MCF 10A (cell line): ENCODE measurements around the gene TRDN. TPM values are rescaled to one million over a fixed set of nuclear protein-coding genes. Genes with fewer than 3 reads are reported as not detected.

Experiments used
- BruUV-seq: library from RNA; stranded (reverse); fragments of 400-500 nt; replicated peaks from 2 replicates; lab custom pipeline; 2021; lab: Mats Ljungman, UMichigan
- CTCF ChIA-PET: fragments of 300-600 bp; sonication (Branson Sonifier 250); formaldehyde crosslinking; extraction: SDS; loops from one replicate; lab custom pipeline; 2021; ENCODE audit warnings: antibody characterized with exemption, inconsistent platforms; lab: Yijun Ruan, JAX
- POLR2A ChIA-PET: fragments of 300-600, 350-650 bp; sonication (Branson Sonifier 250); formaldehyde crosslinking; extraction: SDS; loops from one replicate; lab custom pipeline; 2020; ENCODE audit warnings: antibody characterized with exemption, inconsistent platforms; lab: Yijun Ruan, JAX
- DNase-seq: peaks from one replicate; pipeline ENCODE4 v3.0.0-alpha.2; 2018; ENCODE audit not compliant: unreplicated experiment
- H3K27ac Mint-ChIP-seq: one replicate; pipeline ENCODE4 v1.8.0; 2022; ENCODE audit warnings: mild to moderate bottlenecking, low read depth, mixed read lengths; ENCODE audit not compliant: unreplicated experiment
- H3K27me3 Mint-ChIP-seq: one replicate; pipeline ENCODE4 v1.8.0; 2022; ENCODE audit warnings: mixed read lengths; ENCODE audit not compliant: insufficient read depth, unreplicated experiment
- H3K36me3 Mint-ChIP-seq: one replicate; pipeline ENCODE4 v1.8.0; 2022; ENCODE audit warnings: mild to moderate bottlenecking, moderate library complexity, mixed read lengths; ENCODE audit not compliant: insufficient read depth, unreplicated experiment
- H3K4me1 Mint-ChIP-seq: one replicate; pipeline ENCODE4 v1.8.0; 2022; ENCODE audit warnings: mixed read lengths; ENCODE audit not compliant: insufficient read depth, unreplicated experiment
- H3K4me3 Mint-ChIP-seq: one replicate; pipeline ENCODE4 v1.8.0; 2022; ENCODE audit warnings: mild to moderate bottlenecking, moderate library complexity, mixed read lengths; ENCODE audit not compliant: unreplicated experiment
- H3K9me3 Mint-ChIP-seq: one replicate; pipeline ENCODE4 v1.8.0; 2022; ENCODE audit warnings: mixed read lengths; ENCODE audit not compliant: unreplicated experiment
- intact Hi-C: fragments of 100-400 bp; cut with micrococcal nuclease; formaldehyde crosslinking; loops from 2 replicates; pipeline ENCODE4 v1.14.1; 2022
- total RNA-seq: library from RNA; stranded (reverse); gene quantifications from 2 replicates; pipeline ENCODE4 v1.2.3, GENCODE V29; 2022
- TF ChIP-seq, protein P1 (sequence below): fragments of 200-600 bp; IDR thresholded peaks from one replicate; pipeline ENCODE4 v1.8.0; 2022; ENCODE audit warnings: antibody characterized with exemption, mild to moderate bottlenecking; ENCODE audit not compliant: unreplicated experiment

TRDN gene
- total RNA-seq, 1 experiment from 2014 or later: not detected

DNA sequence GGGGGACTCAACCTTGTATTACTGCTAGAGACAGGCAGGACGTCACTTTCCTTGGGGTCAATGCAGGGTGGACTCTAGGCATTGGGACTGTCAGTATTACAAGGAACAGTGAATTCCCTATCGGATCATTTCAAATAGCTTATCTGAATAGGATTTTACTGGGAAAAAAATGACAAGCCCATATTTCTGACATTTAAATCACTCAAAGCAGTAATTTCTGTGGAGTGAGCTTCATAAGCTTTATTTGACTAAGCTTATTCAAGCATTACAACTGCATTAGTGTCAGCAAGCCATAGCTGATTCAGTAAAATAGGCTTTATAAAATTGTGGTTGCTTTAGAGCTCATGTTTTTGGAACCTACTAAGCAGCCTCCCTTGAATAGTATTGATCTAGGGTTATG lies 44.3 kb downstream of the TRDN start:
- H3K9me3 Mint-ChIP-seq: no peaks in the 10 kb centered on the region
- no TSS peak for BruUV-seq
- POLR2A ChIA-PET: no interaction called here
- CTCF ChIA-PET: no interaction called here
- H3K4me3 Mint-ChIP-seq: no peak overlapping the region
- DNase-seq: no peak
- H3K27ac Mint-ChIP-seq: no peak overlapping the region
- no peaks in the 10 kb centered on the region for H3K4me1 Mint-ChIP-seq
- intact Hi-C loops: no loop called here
- peaks cover 62% of the 10 kb centered on the region for H3K27me3 Mint-ChIP-seq
- no peaks in the 10 kb centered on the region for H3K36me3 Mint-ChIP-seq
- TF ChIP-seq, protein P1, sequence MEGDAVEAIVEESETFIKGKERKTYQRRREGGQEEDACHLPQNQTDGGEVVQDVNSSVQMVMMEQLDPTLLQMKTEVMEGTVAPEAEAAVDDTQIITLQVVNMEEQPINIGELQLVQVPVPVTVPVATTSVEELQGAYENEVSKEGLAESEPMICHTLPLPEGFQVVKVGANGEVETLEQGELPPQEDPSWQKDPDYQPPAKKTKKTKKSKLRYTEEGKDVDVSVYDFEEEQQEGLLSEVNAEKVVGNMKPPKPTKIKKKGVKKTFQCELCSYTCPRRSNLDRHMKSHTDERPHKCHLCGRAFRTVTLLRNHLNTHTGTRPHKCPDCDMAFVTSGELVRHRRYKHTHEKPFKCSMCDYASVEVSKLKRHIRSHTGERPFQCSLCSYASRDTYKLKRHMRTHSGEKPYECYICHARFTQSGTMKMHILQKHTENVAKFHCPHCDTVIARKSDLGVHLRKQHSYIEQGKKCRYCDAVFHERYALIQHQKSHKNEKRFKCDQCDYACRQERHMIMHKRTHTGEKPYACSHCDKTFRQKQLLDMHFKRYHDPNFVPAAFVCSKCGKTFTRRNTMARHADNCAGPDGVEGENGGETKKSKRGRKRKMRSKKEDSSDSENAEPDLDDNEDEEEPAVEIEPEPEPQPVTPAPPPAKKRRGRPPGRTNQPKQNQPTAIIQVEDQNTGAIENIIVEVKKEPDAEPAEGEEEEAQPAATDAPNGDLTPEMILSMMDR: no peak

DNA sequence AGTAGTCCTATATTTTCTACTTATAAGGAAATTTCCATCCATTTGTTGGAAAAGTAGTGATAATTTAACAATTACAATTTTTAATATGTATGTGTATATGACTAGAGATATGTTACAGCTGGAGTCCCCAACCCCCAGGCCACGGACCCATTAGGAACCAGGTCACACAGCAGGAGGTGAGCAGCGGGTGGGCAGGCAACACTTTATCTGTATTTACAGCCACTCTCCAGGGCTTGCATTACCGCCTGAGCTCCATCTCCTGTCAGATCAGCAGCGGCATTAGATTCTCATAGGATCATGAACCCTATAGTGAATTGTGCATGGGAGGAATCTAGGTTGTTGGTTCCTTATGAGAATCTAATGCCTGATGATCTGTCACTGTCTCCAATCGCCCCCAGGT lies 46.8 kb downstream of the TRDN start:
- TF ChIP-seq, protein P1: no peak
- BruUV-seq: no TSS peak

DNA sequence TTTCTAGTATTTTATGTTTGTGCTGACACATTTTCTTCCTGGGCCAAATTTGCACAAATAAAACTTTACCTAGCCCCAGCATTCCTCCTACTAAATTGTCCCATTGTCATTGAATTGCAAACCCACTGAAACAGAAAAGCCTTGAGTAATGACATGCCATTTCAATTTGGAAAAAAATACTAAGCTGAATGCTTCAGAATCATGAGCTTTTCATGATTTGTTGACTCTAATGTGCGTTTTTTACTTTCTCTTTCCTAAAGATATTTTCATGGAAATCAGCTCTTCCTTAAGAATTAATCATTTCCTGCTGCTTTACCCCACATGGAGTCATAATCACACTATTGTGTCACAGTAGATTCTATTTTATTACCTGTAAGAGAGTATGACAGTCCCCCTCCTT lies 47.4 kb downstream of the TRDN start:
- POLR2A ChIA-PET: no interaction called here
- CTCF ChIA-PET: no interaction called here
- no TSS peak for BruUV-seq
- Mint-ChIP-seq H3K27ac (no peak overlapping the region), H3K27me3 (peaks cover 74% of the 10 kb centered on the region), H3K4me3 (no peak overlapping the region), H3K36me3 (no peaks in the 10 kb centered on the region), H3K4me1 (no peaks in the 10 kb centered on the region), H3K9me3 (no peaks in the 10 kb centered on the region)
- intact Hi-C loops: no loop called here
- TF ChIP-seq, protein P1: no peak
- no peak for DNase-seq

More for the DNA sequence above, 46.8 kb downstream of the TRDN start:
- H3K9me3 Mint-ChIP-seq: no peaks in the 10 kb centered on the region
- CTCF ChIA-PET: no interaction called here
- no peaks in the 10 kb centered on the region for H3K36me3 Mint-ChIP-seq
- no peak overlapping the region for H3K27ac Mint-ChIP-seq
- intact Hi-C loops: no loop called here
- POLR2A ChIA-PET: no interaction called here
- no peaks in the 10 kb centered on the region for H3K4me1 Mint-ChIP-seq
- H3K4me3 Mint-ChIP-seq: no peak overlapping the region
- no peak for DNase-seq
- H3K27me3 Mint-ChIP-seq: peaks cover 67% of the 10 kb centered on the region

DNA sequence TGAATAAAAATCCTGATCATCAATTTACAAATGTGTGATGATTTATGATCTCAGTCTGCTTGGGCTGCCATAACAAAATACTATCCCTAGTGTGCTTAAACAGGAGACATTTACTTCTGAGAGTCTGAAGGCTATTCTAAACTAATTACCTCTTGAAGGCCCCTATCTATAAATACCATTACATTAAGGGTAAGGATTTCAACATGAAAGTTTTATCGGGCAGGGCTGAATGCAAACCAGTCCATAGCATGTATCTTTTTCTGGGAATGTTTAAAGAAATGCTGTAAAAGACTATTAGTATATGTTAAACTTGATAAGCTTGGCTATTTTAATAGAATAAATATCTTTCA lies 48.2 kb downstream of the TRDN start:
- TF ChIP-seq, protein P1: no peak
- no peak for DNase-seq
- ChIA-PET POLR2A (no interaction called here), CTCF (no interaction called here)
- H3K36me3 Mint-ChIP-seq: no peaks in the 10 kb centered on the region
- peaks cover 79% of the 10 kb centered on the region for H3K27me3 Mint-ChIP-seq
- no peak overlapping the region for H3K27ac Mint-ChIP-seq
- no peaks in the 10 kb centered on the region for H3K4me1 Mint-ChIP-seq
- no peak overlapping the region for H3K4me3 Mint-ChIP-seq
- no peaks in the 10 kb centered on the region for H3K9me3 Mint-ChIP-seq
- BruUV-seq: no TSS peak
- intact Hi-C loops: no loop called here
